BE2C (cell line): ENCODE data around the gene NOS3.

Source experiments
- DNase-seq: peaks from one replicate; pipeline ENCODE4 v3.0.0-alpha.2; 2020
- H3K27me3 ChIP-seq: fragments of 250-450 bp; sonication (Bioruptor Pico); 2 replicates; pipeline ENCODE4 v1.5.1; 2020; ENCODE audit warnings: mild to moderate bottlenecking
- H3K36me3 ChIP-seq: fragments of 250-450 bp; sonication (Bioruptor Pico); 2 replicates; pipeline ENCODE4 v1.5.1; 2020; ENCODE audit warnings: mild to moderate bottlenecking
- H3K4me1 ChIP-seq: fragments of 250-450 bp; sonication (Bioruptor Pico); 2 replicates; pipeline ENCODE4 v1.5.1; 2020
- H3K4me3 ChIP-seq: 2 replicates; pipeline ENCODE4 v1.5.1; 2011; ENCODE audit warnings: low read depth, low read length
- H3K9me3 ChIP-seq: fragments of 250-450 bp; sonication (Bioruptor Pico); 2 replicates; pipeline ENCODE4 v1.5.1; 2020
- TF ChIP-seq, protein P1 (sequence below): IDR thresholded peaks from 2 replicates; pipeline ENCODE4 v1.5.1; 2012; ENCODE audit warnings: mild to moderate bottlenecking, low read depth, low read length

Gene NOS3

GRCh38 chr7:150954986-150955518 is 35.8 kb upstream of the NOS3 start:
- Histone ChIP-seq H3K4me3 (peak overlapping the region; percentile 66), H3K36me3 (peaks cover 69% of the 10 kb centered on the region), H3K4me1 (peaks cover 42% of the 10 kb centered on the region), H3K27me3 (no peaks in the 10 kb centered on the region), H3K9me3 (no peaks in the 10 kb centered on the region)
- TF ChIP-seq, protein P1, sequence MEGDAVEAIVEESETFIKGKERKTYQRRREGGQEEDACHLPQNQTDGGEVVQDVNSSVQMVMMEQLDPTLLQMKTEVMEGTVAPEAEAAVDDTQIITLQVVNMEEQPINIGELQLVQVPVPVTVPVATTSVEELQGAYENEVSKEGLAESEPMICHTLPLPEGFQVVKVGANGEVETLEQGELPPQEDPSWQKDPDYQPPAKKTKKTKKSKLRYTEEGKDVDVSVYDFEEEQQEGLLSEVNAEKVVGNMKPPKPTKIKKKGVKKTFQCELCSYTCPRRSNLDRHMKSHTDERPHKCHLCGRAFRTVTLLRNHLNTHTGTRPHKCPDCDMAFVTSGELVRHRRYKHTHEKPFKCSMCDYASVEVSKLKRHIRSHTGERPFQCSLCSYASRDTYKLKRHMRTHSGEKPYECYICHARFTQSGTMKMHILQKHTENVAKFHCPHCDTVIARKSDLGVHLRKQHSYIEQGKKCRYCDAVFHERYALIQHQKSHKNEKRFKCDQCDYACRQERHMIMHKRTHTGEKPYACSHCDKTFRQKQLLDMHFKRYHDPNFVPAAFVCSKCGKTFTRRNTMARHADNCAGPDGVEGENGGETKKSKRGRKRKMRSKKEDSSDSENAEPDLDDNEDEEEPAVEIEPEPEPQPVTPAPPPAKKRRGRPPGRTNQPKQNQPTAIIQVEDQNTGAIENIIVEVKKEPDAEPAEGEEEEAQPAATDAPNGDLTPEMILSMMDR, result no peak
- no peak for DNase-seq

GRCh38 chr7:150955519-150956394 is 35.1 kb upstream of the NOS3 start:
- peak; percentile 97 for DNase-seq
- Histone ChIP-seq H3K36me3 (peaks cover 62% of the 10 kb centered on the region), H3K27me3 (no peaks in the 10 kb centered on the region), H3K9me3 (no peaks in the 10 kb centered on the region), H3K4me1 (peaks cover 39% of the 10 kb centered on the region), H3K4me3 (peak overlapping the region; percentile 66)
- TF ChIP-seq, protein P1, result no peak

DNA sequence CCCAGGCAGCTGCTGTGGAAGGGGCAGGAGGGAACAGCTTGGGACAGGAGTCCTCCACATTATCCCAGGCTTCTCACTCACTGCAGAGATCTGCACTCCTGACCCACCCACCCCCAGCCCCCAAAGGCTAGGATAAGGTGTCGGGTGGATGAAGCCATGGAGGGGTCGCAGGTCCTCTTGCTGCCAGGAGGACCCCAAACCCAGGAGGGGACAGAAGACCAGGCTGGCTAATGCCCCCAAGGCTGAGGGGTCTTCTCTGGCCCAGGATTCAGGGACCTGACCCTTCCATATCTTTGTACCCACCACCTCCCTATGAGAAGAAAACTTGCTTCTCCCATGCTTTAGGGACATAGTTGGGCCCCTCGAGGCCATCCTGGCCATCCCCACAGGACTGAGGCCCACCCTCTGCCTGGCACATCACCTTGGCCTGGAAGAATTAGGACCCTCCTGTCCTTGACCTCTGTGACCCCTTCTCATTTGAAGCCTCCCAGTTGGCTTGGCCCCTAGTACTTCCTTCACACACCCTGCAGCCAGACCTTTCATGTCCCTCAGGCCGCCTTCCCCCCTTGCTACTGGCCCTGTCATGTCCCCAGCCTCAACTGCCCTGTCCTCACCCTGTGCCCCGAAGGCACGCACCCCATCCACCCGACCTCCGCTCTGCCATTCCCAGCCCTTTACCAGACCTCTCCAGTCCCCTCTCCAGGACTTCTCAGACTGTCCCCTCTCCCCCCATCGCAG is 34.3 kb upstream of the NOS3 start:
- Histone ChIP-seq H3K4me3 (peak overlapping the region; percentile 28; the same call in 1 of the 2 replicates), H3K36me3 (peaks cover 54% of the 10 kb centered on the region), H3K4me1 (peaks cover 45% of the 10 kb centered on the region), H3K27me3 (no peaks in the 10 kb centered on the region), H3K9me3 (no peaks in the 10 kb centered on the region)
- DNase-seq, result no peak
- TF ChIP-seq, protein P1, result no peak

GRCh38 chr7:150957133-150958020 is 33.4 kb upstream of the NOS3 start:
- no peaks in the 10 kb centered on the region for H3K9me3 ChIP-seq
- peaks cover 46% of the 10 kb centered on the region for H3K36me3 ChIP-seq
- peak; percentile 60 for DNase-seq
- TF ChIP-seq, protein P1, result no peak
- no peak overlapping the region for H3K4me3 ChIP-seq
- H3K4me1 ChIP-seq, result peaks cover 53% of the 10 kb centered on the region
- H3K27me3 ChIP-seq, result no peaks in the 10 kb centered on the region

- Histone ChIP-seq H3K4me3 (no peak overlapping the region), H3K36me3 (peaks cover 38% of the 10 kb centered on the region), H3K27me3 (no peaks in the 10 kb centered on the region), H3K4me1 (peaks cover 60% of the 10 kb centered on the region), H3K9me3 (no peaks in the 10 kb centered on the region)
- no peak for DNase-seq
- TF ChIP-seq, protein P1, result no peak
These were observed 32.7 kb upstream of the NOS3 start for GRCh38 chr7:150958062-150958552.
